ENCODE data around the gene LPO. TPM values are rescaled to one million over a fixed set of nuclear protein-coding genes. Genes with fewer than 3 reads are reported as not detected.

The LPO gene
- polyA plus RNA-seq, 3 donors, result 0.07 to 1.3 TPM; not detected in 1

DNA sequence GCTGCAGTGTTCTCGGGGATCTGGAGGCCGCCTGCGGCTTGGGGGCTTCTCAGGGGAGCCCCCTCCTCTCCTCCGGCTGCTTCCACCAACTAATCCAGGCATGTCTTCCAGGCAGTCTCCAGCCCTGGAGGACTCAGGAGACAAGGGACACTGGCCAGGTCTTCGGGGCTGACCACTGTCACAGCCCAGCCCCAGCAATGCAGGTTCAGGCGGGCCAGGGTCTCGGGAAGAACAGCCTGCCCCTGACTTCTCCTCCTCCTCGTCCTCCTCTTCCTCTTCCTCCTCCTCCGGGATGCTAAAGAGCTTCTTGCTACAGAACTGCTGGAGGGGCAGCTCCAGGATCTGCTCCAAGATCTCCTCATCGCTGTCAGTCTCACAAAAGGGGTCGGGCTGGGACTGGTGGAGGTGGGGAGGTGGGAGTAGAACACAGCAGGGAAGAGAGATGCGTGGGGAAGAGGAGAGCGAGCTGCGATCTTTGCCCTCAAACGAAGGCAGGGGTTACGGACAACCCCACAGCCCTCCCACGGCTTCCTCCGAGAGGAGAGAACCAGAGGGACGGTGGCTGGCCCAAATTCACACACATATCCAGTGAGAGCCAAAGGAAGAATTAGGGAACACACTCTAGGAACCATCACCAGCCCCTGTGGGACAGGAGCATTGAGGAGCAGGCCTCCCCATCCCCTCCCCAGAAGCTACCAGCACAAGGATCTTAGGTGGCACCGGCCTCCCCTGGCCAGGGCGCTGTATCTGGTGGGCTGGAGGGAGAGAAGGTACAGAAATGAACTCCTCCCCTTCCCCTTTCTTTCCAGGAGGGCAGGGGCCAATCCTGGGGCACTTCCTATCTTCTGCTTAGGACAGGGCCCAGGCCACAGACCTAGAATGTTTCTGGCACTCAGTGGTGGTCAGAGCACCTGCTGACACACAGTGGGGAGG lies 70.9 kb downstream of the LPO start:
- H3K27ac ChIP-seq (ENCODE audit: low read depth, low read length), result no peak overlapping the region
- 71 to 83% (median 75%) methylated on average over 19 to 21 of the region's 21 CpGs for WGBS, 3 donors

GRCh38 chr17:58309918-58310259 lies 71.5 kb downstream of the LPO start:
- H3K27ac ChIP-seq (ENCODE audit: low read depth, low read length), result no peak overlapping the region
- WGBS, 3 donors, result 50 to 85% (median 52%) methylated on average over 5 of the region's 5 CpGs

- 90 to 92% (median 91%) methylated on average over 20 to 23 of the region's 23 CpGs for WGBS, 3 donors
- H3K27ac ChIP-seq (ENCODE audit: low read depth, low read length), result no peak overlapping the region
Observed at GRCh38 chr17:58310511-58311428, 72.4 kb downstream of the LPO start.

DNA sequence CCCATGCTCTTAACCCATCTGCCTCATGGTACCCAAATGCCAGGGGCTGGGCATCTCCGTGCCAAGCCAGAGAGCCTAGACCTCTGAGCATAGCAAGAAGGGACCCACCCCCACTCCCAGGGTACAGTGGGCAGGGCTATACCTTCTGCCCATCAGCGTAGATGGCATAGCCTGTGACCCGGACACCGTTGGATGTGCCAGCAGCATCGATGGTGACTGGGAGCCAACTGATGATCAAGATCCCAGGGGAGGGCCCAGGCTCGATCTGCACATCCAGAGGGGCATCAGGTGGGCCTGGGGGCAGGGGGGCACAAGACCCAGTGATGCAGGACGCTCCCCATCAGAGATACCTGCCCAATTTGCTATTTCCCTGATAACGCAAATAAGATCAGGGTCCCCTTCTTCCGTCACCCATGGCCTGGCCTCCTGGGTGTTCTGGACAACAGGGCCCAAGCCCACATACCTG lies 73.1 kb downstream of the LPO start:
- 90 to 96% (median 92%) methylated on average over 9 of the region's 9 CpGs for WGBS, 3 donors
- H3K27ac ChIP-seq (ENCODE audit: low read depth, low read length), result no peak overlapping the region

GRCh38 chr17:58312021-58312630 lies 73.7 kb downstream of the LPO start:
- no peak overlapping the region for H3K27ac ChIP-seq (ENCODE audit: low read depth, low read length)
- 89 to 91% (median 91%) methylated on average over 21 to 23 of the region's 23 CpGs for WGBS, 3 donors

DNA sequence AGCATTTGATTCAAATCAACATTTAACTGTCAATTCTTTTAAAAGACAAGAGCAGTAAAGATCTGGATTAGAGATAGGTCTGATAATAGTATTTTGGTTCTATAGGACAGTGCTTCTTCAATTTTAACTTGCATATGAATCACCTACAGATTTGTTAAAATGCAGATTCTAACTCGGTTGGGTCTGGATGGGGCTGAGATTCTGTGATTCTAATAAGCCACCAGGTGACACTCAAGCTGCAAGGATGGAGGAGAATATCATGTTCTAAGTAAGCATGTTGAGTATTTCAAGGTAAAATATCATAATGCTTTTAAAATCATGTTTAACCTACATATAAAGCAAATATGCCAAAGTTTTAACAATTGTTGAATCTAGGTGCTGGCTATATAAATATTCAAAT lies 74.4 kb downstream of the LPO start:
- 43 to 63% (median 54%) methylated on average over 1 of the region's 1 CpG for WGBS, 3 donors
- H3K27ac ChIP-seq (ENCODE audit: low read depth, low read length), result no peak overlapping the region

- WGBS, 3 donors, result 67 to 86% (median 69%) methylated on average over 7 of the region's 7 CpGs
- H3K27ac ChIP-seq (ENCODE audit: low read depth, low read length), result no peak overlapping the region
Observed at GRCh38 chr17:58313815-58314705, 75.7 kb downstream of the LPO start.

GRCh38 chr17:58314706-58315015 lies 76.3 kb downstream of the LPO start:
- H3K27ac ChIP-seq (ENCODE audit: low read depth, low read length), result no peak overlapping the region

DNA sequence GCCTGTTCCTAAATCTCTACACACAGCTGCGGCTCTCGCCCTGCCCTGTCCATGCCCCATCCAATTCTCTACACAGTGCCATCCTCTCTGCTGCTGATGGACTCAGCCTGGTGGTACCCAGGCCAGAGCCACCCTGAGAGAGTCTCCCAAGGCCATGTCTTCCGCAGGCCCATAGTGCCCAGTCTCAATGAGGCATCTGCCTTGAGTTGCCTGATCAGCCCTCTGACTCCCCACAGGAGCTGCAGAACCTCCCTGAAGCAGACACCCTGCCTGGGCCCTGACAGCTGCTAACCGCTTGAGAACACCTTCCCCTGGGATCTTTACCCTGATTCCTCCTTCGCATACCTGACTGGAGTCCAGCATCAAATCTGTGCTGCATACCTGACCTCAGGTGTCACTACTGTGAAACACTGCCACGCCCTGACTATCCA lies 76.9 kb downstream of the LPO start:
- H3K27ac ChIP-seq (ENCODE audit: low read depth, low read length), result no peak overlapping the region
- WGBS, 3 donors, result 91 to 93% (median 92%) methylated on average over 6 of the region's 6 CpGs

More at GRCh38 chr17:58314706-58315015, 76.3 kb downstream of the LPO start:
- WGBS, 3 donors, result 86 to 91% (median 86%) methylated on average over 6 of the region's 6 CpGs

GRCh38 chr17:58315750-58316149 lies 77.4 kb downstream of the LPO start:
- H3K27ac ChIP-seq (ENCODE audit: low read depth, low read length), result no peak overlapping the region
- WGBS, 3 donors, result 94 to 95% (median 94%) methylated on average over 4 of the region's 4 CpGs

DNA sequence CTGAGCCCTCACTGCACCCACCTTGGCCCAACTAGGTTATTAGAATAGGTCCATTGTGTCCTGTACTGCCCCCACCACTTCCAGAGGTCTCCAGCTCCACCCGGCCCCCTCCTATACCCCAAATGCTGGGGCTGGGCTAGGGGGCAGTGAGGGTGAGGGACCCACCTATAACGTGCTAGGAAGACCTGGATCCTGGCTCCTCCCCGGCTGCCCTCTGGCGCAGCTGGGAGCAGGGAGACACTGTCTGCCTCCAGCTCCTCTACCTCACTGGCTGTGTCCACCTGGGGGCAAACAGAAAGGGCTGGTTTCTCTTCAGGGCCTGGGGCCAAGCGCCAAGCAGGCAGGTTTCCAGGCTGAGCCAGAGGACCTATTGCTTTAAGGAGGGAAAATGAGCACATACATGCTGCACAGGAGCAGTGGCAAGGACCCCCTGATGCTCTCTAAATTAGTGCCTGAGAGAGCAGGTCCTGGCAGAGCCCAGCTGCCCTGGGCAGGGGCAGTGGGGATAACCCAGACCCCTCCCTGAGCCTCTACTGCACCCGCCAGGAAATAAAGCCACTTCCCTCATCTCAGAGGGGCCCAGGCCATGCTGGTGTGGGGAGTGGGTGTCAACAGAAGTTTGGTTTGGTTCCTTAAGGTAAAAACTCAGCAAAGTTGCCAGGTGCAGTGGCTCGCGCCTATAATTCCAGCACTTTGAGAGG lies 78.0 kb downstream of the LPO start:
- no peak overlapping the region for H3K27ac ChIP-seq (ENCODE audit: low read depth, low read length)
- WGBS, 3 donors, result 84 to 93% (median 89%) methylated on average over 8 of the region's 8 CpGs

DNA sequence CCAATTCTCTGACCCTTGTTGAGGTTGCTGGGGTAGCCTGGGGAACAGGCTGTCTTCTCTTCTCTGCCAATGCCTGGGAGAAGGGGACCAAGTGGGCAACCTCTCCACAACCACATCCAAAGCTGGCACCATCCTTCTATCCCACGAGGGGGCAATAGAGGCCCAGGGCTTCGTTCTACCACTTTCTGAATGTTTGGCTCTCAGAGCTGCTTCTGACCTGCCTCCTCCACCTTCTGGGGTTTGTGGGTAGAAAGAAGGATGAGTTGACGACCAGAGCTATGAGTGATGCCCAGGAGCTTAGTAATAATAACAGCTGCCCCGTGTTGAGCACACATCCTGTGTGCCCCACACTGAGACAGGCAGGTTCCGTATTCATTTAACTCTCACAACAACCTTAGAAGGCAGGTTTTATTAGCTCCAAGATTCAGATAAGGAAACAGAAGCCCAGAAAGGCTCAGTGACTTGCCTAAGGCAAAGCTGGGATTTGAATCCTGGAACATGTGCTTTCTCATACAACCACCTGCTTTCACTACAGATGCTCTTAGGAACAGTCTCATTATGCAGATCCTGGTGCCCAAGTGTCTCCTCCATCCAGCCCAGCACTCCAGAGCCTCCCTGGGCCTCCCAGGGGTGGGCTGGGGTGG lies 79.2 kb downstream of the LPO start:
- H3K27ac ChIP-seq (ENCODE audit: low read depth, low read length), result no peak overlapping the region
- WGBS, 3 donors, result 25 to 29% (median 26%) methylated on average over 5 of the region's 5 CpGs

DNA sequence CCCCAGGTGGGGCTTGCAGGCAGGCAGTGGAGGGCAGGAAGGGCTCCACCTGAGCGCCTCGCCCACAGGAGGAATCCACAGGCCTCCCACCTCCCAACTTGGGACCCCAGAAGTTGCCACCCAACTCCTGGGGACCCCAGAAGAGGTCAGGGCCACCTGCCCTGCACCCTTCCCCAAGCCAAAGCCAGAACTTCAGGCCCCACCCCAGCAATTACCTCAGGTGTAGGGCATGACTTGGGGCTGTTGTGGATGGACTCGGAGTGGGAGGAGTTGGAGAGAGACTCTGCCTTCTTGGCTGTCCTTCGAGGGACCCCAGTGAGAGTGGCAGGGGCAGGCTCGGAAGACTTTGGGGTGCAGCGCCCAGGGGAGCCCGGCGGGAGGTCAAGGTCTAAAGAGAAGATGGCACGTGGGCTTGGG lies 79.7 kb downstream of the LPO start:
- no peak overlapping the region for H3K27ac ChIP-seq (ENCODE audit: low read depth, low read length)
- 92 to 96% (median 92%) methylated on average over 9 of the region's 9 CpGs for WGBS, 3 donors
